ENCODE results near the gene DTD1.

DTD1 gene

DNA sequence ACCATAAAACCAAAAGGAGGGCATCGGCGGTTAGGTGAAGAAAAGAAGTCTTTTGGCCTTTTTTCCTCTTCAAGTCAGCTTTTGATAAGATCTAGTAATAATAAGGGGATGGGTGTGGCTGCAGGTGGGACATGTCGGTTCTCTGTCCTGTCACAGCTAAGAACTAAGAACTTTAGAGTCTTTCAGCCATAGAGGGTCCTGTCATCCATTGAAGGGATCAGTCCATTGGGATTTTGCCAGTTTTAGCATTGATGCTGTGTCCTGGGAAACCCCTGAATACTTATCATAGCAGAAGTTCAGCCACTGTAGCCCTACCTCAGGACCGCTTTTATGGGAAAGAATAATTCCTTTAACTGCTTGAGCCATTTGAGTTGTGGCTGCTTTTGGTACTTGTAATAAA is 207.5 kb downstream of the DTD1 start:
- no peak for DNase-seq (ENCODE audit: extremely low read depth, low read depth)
- no peak overlapping the region for H3K4me3 ChIP-seq (replicated peaks; ENCODE audit: low read depth, low read length)
- TF ChIP-seq, protein P1, sequence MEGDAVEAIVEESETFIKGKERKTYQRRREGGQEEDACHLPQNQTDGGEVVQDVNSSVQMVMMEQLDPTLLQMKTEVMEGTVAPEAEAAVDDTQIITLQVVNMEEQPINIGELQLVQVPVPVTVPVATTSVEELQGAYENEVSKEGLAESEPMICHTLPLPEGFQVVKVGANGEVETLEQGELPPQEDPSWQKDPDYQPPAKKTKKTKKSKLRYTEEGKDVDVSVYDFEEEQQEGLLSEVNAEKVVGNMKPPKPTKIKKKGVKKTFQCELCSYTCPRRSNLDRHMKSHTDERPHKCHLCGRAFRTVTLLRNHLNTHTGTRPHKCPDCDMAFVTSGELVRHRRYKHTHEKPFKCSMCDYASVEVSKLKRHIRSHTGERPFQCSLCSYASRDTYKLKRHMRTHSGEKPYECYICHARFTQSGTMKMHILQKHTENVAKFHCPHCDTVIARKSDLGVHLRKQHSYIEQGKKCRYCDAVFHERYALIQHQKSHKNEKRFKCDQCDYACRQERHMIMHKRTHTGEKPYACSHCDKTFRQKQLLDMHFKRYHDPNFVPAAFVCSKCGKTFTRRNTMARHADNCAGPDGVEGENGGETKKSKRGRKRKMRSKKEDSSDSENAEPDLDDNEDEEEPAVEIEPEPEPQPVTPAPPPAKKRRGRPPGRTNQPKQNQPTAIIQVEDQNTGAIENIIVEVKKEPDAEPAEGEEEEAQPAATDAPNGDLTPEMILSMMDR (IDR thresholded peaks at IDR 0.05; ENCODE audit: low read depth, low read length, missing control alignments): no peak

DNA sequence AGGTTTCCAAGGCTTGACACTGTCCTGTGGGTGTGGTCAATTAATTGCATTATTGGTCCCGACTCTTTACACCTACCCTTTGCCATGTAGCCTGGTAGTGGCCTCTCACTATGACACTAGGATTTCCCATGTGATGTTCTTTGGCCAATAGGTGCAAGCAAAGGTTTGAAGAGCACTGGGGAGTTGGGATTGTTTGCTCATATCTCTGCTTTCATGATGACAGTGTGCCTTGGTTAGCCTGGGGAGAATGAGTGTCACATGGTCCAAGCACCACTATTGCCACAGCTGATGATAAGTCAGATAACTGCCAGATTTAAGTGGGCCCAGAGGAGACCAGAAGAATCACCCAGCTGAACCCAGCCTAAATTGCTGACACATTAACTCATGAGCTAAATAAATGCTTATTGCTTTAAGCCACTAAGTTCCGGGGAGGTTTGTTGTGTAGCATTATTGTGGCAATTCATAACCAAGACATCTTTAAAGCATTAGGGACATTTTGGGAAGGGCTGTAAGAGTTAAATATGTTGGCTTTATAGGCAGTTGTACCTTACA is 208.5 kb downstream of the DTD1 start:
- DNase-seq (ENCODE audit: extremely low read depth, low read depth): no peak
- TF ChIP-seq, protein P1 (IDR thresholded peaks at IDR 0.05; ENCODE audit: low read depth, low read length, missing control alignments): no peak
- no peak overlapping the region for H3K4me3 ChIP-seq (replicated peaks; ENCODE audit: low read depth, low read length)

DNA sequence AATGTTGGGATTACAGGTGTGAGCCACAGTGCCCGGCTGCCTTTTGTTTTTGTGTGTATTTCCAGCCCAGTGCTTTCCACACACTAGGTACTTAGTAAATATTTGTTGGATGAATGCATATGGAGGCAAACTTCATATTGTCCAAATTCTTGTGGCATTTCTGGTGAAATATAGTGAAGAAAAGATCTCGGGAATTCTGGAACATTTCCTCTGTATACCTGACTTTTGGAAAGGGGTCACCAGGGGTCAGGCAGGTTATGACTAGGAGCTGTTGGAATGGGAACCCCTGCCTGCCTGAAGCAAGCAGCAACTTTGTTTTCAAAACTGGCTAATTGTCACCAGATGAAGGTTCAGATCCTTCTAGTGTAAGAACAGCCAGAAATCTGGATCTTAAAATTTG is 213.7 kb downstream of the DTD1 start:
- no peak for DNase-seq (ENCODE audit: extremely low read depth, low read depth)
- H3K4me3 ChIP-seq (replicated peaks; ENCODE audit: low read depth, low read length): no peak overlapping the region
- TF ChIP-seq, protein P1 (IDR thresholded peaks at IDR 0.05; ENCODE audit: low read depth, low read length, missing control alignments): no peak

DNA sequence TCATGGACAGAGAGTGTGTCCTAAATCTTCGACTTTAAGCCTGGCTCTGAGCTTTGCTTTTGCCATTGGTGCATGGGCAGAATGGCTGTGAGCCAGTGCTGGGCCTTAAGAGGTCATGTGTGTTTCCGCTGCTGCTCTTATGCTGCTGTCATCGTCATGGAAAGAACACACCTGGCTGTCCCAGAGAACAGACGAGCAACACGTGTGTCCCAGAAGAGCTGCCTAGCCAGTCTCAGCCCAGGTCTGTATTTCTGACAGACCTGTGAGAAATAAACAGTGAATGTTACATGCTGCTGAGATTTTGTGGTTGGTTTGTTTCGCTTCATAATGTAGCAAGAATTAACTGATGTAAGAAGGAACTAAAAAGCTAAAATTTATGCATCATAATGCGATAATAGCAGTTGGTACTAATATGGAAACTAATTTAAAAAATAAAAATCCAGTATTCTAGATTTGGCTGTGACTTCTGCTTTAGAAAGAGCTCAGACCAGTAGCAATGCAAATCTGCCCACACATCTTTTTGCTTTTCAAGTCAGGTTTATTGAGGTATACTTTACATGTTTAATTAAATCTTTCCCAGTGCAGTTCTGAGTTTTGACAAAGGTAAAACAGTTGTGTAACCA is 214.3 kb downstream of the DTD1 start:
- TF ChIP-seq, protein P1 (IDR thresholded peaks at IDR 0.05; ENCODE audit: low read depth, low read length, missing control alignments): no peak
- no peak for DNase-seq (ENCODE audit: extremely low read depth, low read depth)
- H3K4me3 ChIP-seq (replicated peaks; ENCODE audit: low read depth, low read length): no peak overlapping the region

DNA sequence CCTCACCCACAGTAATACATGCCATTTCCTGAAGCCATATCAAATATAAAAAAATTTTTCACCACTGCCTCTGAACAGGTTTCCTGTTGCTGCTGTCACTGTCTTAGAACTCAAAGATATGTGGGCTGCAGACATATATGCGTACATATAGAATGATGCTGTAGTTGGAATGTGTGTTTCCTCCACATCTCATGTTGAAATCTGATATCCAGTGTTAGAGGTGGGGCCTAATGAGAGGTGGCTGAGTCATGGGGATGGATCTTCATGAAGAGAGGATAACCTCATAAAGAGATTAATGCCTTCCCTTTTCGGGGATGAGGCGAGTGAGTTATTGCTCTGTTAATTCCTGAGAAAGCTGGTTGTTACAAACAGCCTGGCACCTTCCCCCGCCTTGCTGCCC is 218.0 kb downstream of the DTD1 start:
- H3K4me3 ChIP-seq (replicated peaks; ENCODE audit: low read depth, low read length): no peak overlapping the region
- peak; percentile 4 for DNase-seq (ENCODE audit: extremely low read depth, low read depth)
- TF ChIP-seq, protein P1 (IDR thresholded peaks at IDR 0.05; ENCODE audit: low read depth, low read length, missing control alignments): no peak

DNA sequence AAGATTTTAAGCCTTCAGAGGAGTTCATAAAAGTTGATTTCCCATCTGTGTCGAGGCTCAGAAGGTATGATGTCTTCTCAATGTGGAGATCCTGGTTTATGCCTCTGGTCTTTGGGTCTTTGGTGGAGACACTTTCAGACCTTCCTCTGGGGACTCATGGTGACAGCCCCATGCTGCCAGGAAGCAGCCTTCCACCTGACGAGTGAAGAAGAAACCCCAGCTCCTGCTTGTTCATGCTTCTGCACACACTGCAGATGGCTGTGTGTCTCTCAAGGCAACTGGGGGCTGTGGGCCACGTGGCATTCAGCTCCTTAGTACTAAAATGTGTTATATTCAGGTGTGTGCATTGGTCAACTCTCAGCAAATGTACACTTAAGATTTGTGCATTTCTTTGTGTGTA is 220.9 kb downstream of the DTD1 start:
- TF ChIP-seq, protein P1 (IDR thresholded peaks at IDR 0.05; ENCODE audit: low read depth, low read length, missing control alignments): no peak
- DNase-seq (ENCODE audit: extremely low read depth, low read depth): no peak
- no peak overlapping the region for H3K4me3 ChIP-seq (replicated peaks; ENCODE audit: low read depth, low read length)

DNA sequence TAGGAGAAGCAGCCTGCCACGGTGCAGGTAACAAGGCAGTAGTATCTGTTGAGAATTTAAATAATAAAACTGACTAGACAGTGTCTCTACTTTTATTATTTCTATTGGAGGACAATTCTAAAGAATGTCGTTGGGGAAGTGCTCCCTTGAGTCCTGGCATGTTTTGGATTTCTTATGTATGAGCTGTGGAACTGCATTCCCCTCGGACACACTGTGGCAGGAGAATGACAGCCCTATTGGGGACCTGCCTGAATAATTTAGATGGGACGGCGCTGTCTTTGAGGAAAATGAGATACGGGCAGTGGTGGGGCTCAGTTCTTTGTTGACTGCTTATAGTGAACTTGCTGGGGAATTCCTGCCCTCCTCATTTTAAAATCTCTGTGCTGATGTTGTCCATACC is 223.3 kb downstream of the DTD1 start:
- H3K4me3 ChIP-seq (replicated peaks; ENCODE audit: low read depth, low read length): no peak overlapping the region
- no peak for DNase-seq (ENCODE audit: extremely low read depth, low read depth)
- TF ChIP-seq, protein P1 (IDR thresholded peaks at IDR 0.05; ENCODE audit: low read depth, low read length, missing control alignments): no peak
